AG04450 (cell line): ENCODE results near the gene ATP6V1G2. TPM values are rescaled to one million over a fixed set of nuclear protein-coding genes. Genes with fewer than 3 reads are reported as not detected.
A peak's percentile ranks its signal among the peaks of the same experiment; 100 is the strongest.

Source experiments
- CTCF ChIA-PET: fragments of 300-600, 350-600 bp; formaldehyde crosslinking; extraction: SDS; loops from one replicate; lab custom pipeline; 2022; ENCODE audit warnings: antibody characterized with exemption, inconsistent platforms; lab: Charles Lee
- POLR2A ChIA-PET: fragments of 350-600 bp; formaldehyde crosslinking; extraction: SDS; loops from one replicate; lab custom pipeline; 2021; ENCODE audit warnings: antibody characterized with exemption, inconsistent platforms; lab: Yijun Ruan, JAX
- DNase-seq: peaks from one replicate; pipeline ENCODE4 v3.0.0-alpha.2; 2011; ENCODE audit warnings: low read depth, low spot score
- H3K27ac ChIP-seq: one replicate; pipeline ENCODE4 v1.5.1; 2012; ENCODE audit warnings: low read depth, low read length, control low read depth
- H3K27me3 ChIP-seq: one replicate; pipeline ENCODE4 v1.6.0; 2012; ENCODE audit warnings: low read length; ENCODE audit not compliant: control insufficient read depth, insufficient read depth
- H3K4me3 ChIP-seq: 2 replicates; pipeline ENCODE4 v1.5.1; 2011; ENCODE audit warnings: mild to moderate bottlenecking, low read depth, low read length, control low read depth
- H3K9me3 ChIP-seq: 2 replicates; pipeline ENCODE4 v1.5.1; 2012; ENCODE audit warnings: low read length; ENCODE audit not compliant: control insufficient read depth, insufficient read depth
- CTCF ChIP-seq: IDR thresholded peaks from 2 replicates; pipeline ENCODE4 v1.5.1; 2011; ENCODE audit warnings: low read depth, low read length, control low read depth, inconsistent platforms
- polyA plus RNA-seq: library from polyadenylated mRNA; depleted of rRNA; stranded (reverse); fragments of >200 nt; gene quantifications from 2 replicates; pipeline ENCODE4 v1.2.3, GENCODE V29; 2011

Gene ATP6V1G2
- polyA plus RNA-seq, 1 experiment = 14.6 TPM

DNA sequence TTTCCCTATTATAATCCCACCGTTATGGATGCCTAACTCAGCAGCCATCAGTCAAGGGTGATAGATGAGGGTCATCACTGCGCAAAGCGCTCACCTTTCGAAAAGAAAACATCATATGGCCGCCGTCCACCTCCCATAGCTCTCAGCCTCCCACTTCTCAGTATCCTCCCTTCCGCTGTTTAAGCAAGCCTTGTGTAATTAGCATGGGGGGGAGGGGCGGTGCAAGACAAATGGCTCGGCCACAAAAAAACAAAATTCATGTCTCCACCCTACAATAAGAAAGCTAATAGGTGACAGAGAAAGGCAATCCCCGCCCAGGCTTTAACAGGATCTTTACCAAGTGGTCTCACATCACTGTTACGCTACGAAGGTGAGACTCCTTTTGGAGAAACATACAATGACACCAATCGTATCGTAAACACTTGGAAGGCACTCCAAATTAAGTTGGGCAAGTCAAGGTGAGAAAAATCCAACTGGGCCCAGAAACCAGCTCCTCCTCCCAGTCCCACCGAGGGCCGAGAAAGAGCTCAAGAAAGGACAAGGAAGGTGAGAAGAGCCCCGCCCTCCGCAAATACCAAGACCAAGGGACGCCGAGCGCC is 5.2 kb downstream of the ATP6V1G2 start:
- no peaks in the 10 kb centered on the region for H3K27me3 ChIP-seq
- DNase-seq = no peak
- peak overlapping the region; percentile 92 for H3K4me3 ChIP-seq
- POLR2A ChIA-PET = interaction anchor here (0.5 to 2.2 kb wide), 9 partner anchors 9 to 79 kb away, joined by 3 to 24 read pairs (median 4); partner anchors contain the start of gene MCCD1
- H3K27ac ChIP-seq = peak overlapping the region; percentile 95
- CTCF ChIA-PET = interaction anchor here (0.6 to 14.1 kb wide), 5 partner anchors 39 to 120 kb away, joined by 4 to 388 read pairs (median 6); partner anchors contain the start of genes C6orf47 and NCR3
- no peaks in the 10 kb centered on the region for H3K9me3 ChIP-seq
- no peak for TF ChIP-seq CTCF

GRCh38 chr6:31540640-31541039 is 5.8 kb downstream of the ATP6V1G2 start:
- no peak for TF ChIP-seq CTCF
- Histone ChIP-seq H3K9me3 (no peaks in the 10 kb centered on the region), H3K27ac (no peak overlapping the region), H3K4me3 (peak overlapping the region; percentile 92), H3K27me3 (no peaks in the 10 kb centered on the region)
- DNase-seq = no peak
- ChIA-PET CTCF (interaction anchor here (0.6 to 14.1 kb wide), 5 partner anchors 24 to 120 kb away, joined by 4 to 388 read pairs (median 6); partner anchors contain the start of genes C6orf47 and NCR3), POLR2A (interaction anchor here (0.5 to 2.2 kb wide), 5 partner anchors 9 to 79 kb away, joined by 3 to 12 read pairs (median 4); partner anchors contain the start of gene MCCD1)

- no peak for TF ChIP-seq CTCF
- DNase-seq = no peak
- POLR2A ChIA-PET = interaction anchor here (0.6 to 0.7 kb wide), 2 partner anchors 16 to 46 kb away, joined by 3 read pairs; no protein-coding TSS in a partner anchor
- H3K9me3 ChIP-seq = no peaks in the 10 kb centered on the region
- no peak overlapping the region for H3K27ac ChIP-seq
- H3K27me3 ChIP-seq = no peaks in the 10 kb centered on the region
- H3K4me3 ChIP-seq = peak overlapping the region; percentile 92
- CTCF ChIA-PET = interaction anchor here (1.5 to 14.1 kb wide), 3 partner anchors 11 to 59 kb away, joined by 3 to 388 read pairs (median 4); partner anchors contain the start of genes MCCD1 and NCR3
Observed at GRCh38 chr6:31538805-31539400, 7.5 kb downstream of the ATP6V1G2 start.

DNA sequence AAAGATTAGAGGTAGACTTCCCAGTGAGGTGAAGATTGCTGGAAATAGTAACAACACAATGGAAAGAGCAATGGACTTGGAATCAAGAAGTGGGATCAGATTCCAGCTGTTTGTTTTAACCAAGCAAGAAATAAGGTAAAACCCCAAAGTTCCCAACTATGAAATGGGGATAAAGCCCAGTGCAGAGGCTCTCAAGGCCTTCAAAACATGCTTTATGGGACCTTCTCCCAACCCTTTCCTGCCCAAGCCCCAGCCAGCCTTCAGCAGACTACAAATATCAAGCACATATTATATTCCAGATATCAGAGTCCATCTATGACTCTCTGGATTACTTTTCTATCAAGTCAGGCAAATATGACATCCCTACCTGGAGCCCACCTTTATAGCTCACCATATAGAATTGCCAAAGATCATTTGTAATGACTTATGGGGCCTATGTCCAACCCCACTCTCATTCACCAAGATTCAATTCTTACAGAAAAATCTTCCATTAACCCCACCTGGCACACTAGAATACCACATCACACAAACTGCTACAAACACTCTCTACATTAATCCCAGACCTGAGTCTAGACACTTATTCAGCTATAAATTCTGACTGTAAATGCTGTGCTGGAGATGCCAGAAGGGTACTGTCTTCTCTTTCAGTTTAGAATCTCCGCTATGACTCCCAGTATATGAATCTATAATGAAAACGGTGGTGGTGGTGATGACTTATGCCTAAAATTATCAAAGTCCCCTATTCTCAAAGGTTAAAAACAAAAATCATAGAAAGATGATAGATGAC is 10.7 kb downstream of the ATP6V1G2 start:
- no peak for DNase-seq
- Histone ChIP-seq H3K27me3 (no peaks in the 10 kb centered on the region), H3K4me3 (no peak overlapping the region), H3K27ac (no peak overlapping the region), H3K9me3 (no peaks in the 10 kb centered on the region)
- POLR2A ChIA-PET = interaction anchor here (1.4 kb wide), 1 partner anchor 41 kb away, joined by 4 read pairs; no protein-coding TSS in a partner anchor
- CTCF ChIA-PET = interaction anchor here (0.5 kb wide), 1 partner anchor 261 kb away, joined by 4 read pairs; no protein-coding TSS in a partner anchor
- no peak for TF ChIP-seq CTCF
